TTC549 (cell line): ENCODE results near the gene NRXN3.

Experiments
- FAIRE-seq: peaks from 2 replicates; lab custom pipeline; 2012; peaks lifted over from hg19 to GRCh38; lab: Jason Lieb, UNC

Gene NRXN3

DNA sequence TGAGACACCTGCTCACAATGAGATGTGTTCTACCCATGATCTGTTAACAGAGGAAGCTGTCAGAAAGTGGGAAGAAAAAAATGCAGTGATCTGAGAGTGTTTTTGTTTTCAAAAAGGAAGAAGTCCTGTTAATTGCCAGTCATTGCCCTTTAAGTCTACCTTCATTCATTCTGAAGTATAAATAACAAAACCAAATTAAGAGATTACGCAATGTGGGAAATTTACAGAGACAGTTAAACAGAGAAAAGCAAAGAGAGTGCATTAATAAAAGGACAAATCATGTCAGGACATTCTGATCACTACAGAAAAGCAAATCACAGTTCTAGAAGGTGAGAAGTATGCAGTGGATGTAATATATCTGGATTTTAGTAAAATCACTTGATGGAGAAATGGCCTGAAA lies 154.2 kb downstream of the NRXN3 start:
- FAIRE-seq, result no peak

DNA sequence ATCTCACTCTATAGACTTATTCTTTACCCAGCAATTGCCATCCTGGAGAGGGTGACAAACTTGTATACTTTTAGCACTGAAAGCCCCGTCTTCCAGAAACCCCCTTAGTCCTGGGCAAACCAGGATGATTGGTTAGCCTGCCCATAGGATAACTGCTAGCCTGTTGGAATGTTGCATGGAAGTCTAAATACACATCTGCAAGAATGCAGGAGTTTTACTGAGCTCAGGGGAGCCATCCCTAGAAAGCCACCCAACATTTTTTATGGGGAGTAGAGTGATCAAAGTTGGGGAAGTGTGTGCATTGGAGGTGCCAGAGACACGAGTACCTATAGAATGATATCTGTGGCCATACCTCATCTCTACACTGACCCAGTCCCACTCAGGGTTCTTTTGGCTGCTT lies 155.7 kb downstream of the NRXN3 start:
- FAIRE-seq, result no peak

GRCh38 chr14:78327426-78328221 lies 157.5 kb downstream of the NRXN3 start:
- FAIRE-seq, result no peak

GRCh38 chr14:78329371-78329770 lies 159.2 kb downstream of the NRXN3 start:
- no peak for FAIRE-seq

- FAIRE-seq, result no peak
These were observed 165.4 kb downstream of the NRXN3 start for GRCh38 chr14:78335531-78335930.

GRCh38 chr14:78340250-78340649 lies 170.1 kb downstream of the NRXN3 start:
- no peak for FAIRE-seq

GRCh38 chr14:78341827-78342389 lies 171.7 kb downstream of the NRXN3 start:
- FAIRE-seq, result no peak

- FAIRE-seq, result no peak
These were observed 172.7 kb downstream of the NRXN3 start for GRCh38 chr14:78342879-78343278.

- no peak for FAIRE-seq
These were observed 174.1 kb downstream of the NRXN3 start for GRCh38 chr14:78344290-78344689.

DNA sequence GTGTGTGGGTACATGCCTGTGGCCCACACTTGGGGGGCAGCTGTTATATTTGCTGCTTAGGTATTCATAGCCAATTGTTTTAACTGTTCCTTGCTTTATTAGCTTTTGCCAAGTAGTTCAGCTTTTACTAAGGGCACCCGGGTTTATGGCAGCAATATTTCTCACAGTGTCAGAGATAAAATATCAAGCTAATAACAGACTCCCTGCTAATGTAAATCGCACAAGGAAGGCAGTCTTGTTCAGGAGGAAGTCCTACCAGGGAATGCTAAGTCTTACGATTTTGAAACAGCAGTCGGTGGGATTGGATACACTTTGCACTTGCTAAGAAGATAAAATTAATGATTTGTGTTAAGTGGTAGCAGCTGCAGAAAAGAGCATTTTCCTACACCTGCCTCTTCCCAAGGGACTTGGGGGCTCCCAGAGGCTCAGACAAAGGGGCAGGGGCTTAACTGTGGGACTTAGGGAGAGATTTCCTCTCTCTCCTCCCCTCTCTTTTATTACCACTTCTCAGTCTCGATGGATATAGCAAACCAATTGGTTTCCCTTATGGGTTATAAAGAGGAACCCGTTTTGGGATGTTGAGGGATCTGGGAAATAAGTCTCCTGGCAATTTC lies 175.1 kb downstream of the NRXN3 start:
- no peak for FAIRE-seq

DNA sequence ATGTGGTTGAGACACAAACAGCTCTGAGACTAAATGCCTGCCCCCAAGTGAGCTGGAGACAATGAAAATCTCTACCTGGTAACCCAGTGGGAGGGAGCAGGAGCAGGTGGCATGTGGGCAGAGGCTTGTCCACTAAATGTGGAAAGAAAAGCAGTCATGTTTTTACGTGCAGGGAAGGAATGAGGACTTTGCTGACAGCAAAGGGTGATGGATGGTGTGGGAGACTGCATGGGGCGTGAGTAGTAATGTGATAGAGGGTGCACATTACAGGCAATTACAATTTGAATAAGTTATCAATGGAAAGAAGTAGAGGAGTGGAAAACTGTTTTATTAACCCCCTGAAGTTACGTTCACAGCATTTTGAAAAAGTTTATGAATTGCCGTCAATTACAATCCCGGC lies 176.6 kb downstream of the NRXN3 start:
- FAIRE-seq, result no peak

GRCh38 chr14:78355109-78355508 lies 184.9 kb downstream of the NRXN3 start:
- FAIRE-seq, result no peak

- no peak for FAIRE-seq
These were observed 186.2 kb downstream of the NRXN3 start for GRCh38 chr14:78356391-78356790.

GRCh38 chr14:78358591-78358990 lies 188.4 kb downstream of the NRXN3 start:
- FAIRE-seq, result no peak

DNA sequence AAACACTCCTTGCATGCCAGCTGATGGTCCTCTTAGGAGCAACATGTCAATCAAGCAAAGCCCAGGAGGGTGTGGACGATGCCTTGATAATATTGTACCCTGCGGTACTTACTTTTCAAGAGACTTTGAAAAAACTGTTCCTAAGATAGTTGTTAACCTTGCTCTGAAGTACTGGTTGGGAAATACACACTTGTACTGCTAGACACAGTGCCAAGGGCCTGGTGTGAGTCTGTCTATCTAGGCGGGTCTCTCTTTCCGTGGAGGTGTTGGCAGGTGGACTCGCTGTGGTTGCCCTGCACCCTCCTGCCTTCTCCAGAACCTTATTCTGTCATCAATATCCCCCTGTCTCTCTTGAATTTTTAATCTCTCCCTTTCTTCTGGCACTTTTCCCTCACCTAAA lies 189.4 kb downstream of the NRXN3 start:
- FAIRE-seq, result no peak

DNA sequence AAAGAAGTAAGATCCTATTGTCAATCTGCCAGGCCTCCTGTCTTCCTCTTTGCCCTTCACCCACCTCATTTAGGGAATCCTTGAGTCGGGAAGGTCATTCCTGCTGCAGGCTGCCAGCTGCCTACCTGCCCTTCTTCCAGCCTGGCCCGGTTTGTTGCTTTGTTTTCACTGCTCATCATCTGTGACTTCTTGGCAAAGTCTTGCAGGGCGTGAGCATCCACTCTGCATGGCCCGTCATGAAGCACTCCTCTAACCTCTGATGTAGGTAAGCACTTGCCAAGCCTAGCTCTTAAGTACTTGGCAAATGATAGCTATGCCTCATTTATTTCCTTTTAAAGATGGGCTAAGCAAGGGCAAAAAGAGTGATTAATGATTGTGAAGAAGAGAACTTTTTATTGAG lies 192.8 kb downstream of the NRXN3 start:
- no peak for FAIRE-seq

- FAIRE-seq, result no peak
These were observed 197.2 kb downstream of the NRXN3 start for GRCh38 chr14:78367355-78367754.

- FAIRE-seq, result no peak
These were observed 212.9 kb downstream of the NRXN3 start for GRCh38 chr14:78383060-78383459.

DNA sequence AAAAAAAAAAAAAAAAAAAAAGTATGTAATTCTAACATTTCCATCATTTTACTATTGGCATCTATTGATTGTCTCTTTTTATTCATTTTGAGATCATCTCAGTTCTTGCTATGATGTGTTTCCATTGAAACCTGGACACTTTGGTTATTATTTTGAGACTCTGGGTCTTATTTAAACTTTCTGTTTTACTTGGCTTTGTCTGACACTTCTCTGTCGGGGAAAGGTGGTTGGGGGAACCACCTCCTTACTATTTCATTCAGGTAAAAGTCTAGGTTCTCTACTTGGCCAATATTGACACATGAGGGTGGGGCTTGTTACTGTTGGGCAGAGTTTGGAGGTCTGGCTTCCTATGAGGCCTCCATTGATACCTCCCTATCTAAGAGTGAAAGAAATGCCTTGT lies 228.0 kb downstream of the NRXN3 start:
- FAIRE-seq, result no peak

DNA sequence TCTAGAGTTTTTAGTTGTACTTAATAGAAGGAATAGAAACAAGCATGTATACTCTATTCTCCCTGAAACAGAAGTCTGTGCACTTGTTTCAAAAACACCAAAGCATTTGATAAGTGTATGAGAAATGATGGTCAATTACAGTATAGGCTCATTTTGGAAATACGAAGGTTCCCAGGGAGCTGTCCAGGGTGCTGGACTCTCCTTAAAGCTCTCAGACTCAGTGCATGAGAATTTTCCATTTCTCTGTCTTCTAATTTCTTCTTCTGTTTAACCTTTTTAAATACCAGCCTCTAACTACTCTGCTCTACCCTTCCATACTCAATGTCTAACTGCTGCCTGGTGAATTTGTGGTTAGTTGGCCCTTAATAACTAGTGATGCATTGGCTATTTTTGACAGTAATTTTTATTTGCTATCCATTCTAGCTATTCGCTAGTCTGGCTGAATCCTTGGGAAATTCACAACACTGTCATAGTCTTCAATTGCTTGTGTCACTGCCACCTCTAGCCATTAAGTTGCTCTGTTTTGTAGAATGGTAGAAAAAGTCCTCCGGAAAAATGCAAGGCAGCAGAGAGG lies 229.2 kb downstream of the NRXN3 start:
- no peak for FAIRE-seq

DNA sequence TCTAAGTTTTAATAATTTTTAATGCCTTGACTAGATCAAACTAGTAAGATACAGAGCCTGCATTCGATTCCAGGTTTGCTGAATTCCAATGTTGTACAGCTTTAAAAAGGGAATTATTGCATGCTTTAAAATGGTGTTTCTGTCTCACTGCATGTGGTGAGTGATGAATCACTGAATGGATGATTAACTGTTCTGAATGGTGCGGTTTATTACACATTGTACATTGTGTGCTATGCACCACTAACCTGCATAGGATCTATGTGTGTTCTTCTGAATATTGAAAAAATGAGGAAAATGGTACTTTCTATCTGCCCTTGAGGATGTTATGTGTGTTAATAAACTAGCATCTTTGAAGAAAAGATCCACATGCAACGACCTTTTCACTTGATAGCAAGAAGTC lies 231.7 kb downstream of the NRXN3 start:
- FAIRE-seq, result no peak

DNA sequence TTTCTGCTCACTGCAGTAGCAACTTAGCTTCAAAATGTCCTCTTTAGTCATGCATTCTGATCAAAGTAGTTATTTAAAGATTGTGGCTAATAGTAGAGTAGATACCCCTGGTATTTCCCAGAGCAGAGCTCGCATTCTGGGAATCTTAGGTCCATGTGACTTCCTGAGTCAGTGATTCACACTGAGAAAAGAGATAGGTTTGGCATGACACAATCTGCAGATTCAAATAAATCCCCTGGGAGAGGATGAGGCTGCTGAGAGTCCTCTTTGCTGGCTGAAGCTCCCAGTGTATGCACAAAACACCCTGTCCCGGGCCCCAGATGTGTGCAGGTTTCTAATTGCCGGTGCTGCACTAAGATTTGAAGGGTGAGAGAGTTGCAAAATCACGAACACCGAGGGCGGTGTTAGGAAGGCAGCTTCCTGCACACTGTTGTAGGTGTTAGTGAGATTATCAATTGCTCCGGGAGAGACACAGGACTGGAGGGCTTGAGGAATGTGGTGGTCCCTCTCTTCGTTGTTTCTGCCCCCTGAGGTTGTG lies 233.2 kb downstream of the NRXN3 start:
- no peak for FAIRE-seq
